ENCODE measurements around the gene DGKI.
A peak's percentile ranks its signal among the peaks of the same experiment; 100 is the strongest.

The DGKI gene

GRCh38 chr7:137828456-137828855 is 18.3 kb downstream of the DGKI start:
- POLR2A ChIA-PET, result no interaction called here
- 100% methylated on average over 1 of the region's 1 CpG for WGBS (ENCODE audit: insufficient coverage)
- H3K27ac ChIP-seq (ENCODE audit: insufficient read depth in 1 of 2, low read depth in 1 of 2, low read length in 2 of 2, poor library complexity in 1 of 2, severe bottlenecking in 2 of 2), result no peak overlapping the region
- peaks cover 0 to 13% (median 3%) of the 10 kb centered on the region in 5 experiments for H3K27me3 ChIP-seq (replicated peaks in 2 of 5; ENCODE audit: control insufficient read depth in 4 of 5, insufficient read depth in 5 of 5, low read length in 4 of 5)
- no peak overlapping the region for H3K4me3 ChIP-seq (ENCODE audit: control insufficient read depth in 1 of 7, extremely low read depth in 1 of 7, insufficient read depth in 4 of 7, low read depth in 2 of 7, low read length in 6 of 7)
- H3K36me3 ChIP-seq (ENCODE audit: control insufficient read depth in 4 of 4, insufficient read depth in 4 of 4, low read length in 3 of 4), result no peaks in the 10 kb centered on the region
- peaks cover 0 to 16% (median 9%) of the 10 kb centered on the region in 5 experiments for H3K9me3 ChIP-seq (ENCODE audit: control extremely low read depth in 1 of 5, control insufficient read depth in 4 of 5, insufficient read depth in 2 of 5, low read depth in 1 of 5, low read length in 4 of 5)
- CTCF ChIA-PET, result no interaction called here
- H3K4me1 ChIP-seq (ENCODE audit: control extremely low read depth in 1 of 4, control insufficient read depth in 4 of 4, insufficient read depth in 4 of 4, low read length in 3 of 4), result no peaks in the 10 kb centered on the region
- no peak for DNase-seq

DNA sequence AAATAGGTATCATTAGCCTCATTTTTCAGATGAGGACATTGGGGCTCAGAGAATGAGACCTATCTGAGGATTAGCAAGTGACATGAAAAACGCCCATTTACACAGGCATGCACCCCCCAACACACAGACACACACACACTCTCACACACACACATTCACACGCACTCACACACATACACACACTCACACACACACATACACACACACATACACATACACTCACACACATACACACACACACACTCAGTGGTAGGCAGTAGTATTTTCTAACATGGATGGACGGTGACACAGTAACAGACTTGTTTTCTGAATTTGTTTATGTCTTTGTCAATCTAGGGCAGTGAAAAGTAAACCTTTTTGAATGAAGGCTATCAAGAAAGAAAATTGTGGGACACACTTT is 21.3 kb downstream of the DGKI start:
- CTCF ChIA-PET, result no interaction called here
- POLR2A ChIA-PET, result no interaction called here
- Histone ChIP-seq H3K9me3 (ENCODE audit: control extremely low read depth in 1 of 5, control insufficient read depth in 4 of 5, insufficient read depth in 2 of 5, low read depth in 1 of 5, low read length in 4 of 5) (peaks cover 0 to 2% (median 0%) of the 10 kb centered on the region in 5 experiments), H3K27ac (ENCODE audit: insufficient read depth in 1 of 2, low read depth in 1 of 2, low read length in 2 of 2, poor library complexity in 1 of 2, severe bottlenecking in 2 of 2) (no peak overlapping the region), H3K36me3 (ENCODE audit: control insufficient read depth in 4 of 4, insufficient read depth in 4 of 4, low read length in 3 of 4) (no peaks in the 10 kb centered on the region), H3K27me3 (replicated peaks in 2 of 5; ENCODE audit: control insufficient read depth in 4 of 5, insufficient read depth in 5 of 5, low read length in 4 of 5) (peaks cover 0 to 22% (median 9%) of the 10 kb centered on the region in 5 experiments), H3K4me3 (ENCODE audit: control insufficient read depth in 1 of 7, extremely low read depth in 1 of 7, insufficient read depth in 4 of 7, low read depth in 2 of 7, low read length in 6 of 7) (no peak overlapping the region), H3K4me1 (ENCODE audit: control extremely low read depth in 1 of 4, control insufficient read depth in 4 of 4, insufficient read depth in 4 of 4, low read length in 3 of 4) (no peaks in the 10 kb centered on the region)
- no CpG with 5 or more reads among the region's 3 CpGs for WGBS (ENCODE audit: insufficient coverage)
- DNase-seq, result no peak

GRCh38 chr7:137820677-137821420 is 25.9 kb downstream of the DGKI start:
- no peak for DNase-seq
- Histone ChIP-seq H3K9me3 (ENCODE audit: control extremely low read depth in 1 of 5, control insufficient read depth in 4 of 5, insufficient read depth in 2 of 5, low read depth in 1 of 5, low read length in 4 of 5) (peaks cover 0 to 2% (median 0%) of the 10 kb centered on the region in 5 experiments), H3K27ac (ENCODE audit: insufficient read depth in 1 of 2, low read depth in 1 of 2, low read length in 2 of 2, poor library complexity in 1 of 2, severe bottlenecking in 2 of 2) (no peak overlapping the region), H3K4me1 (ENCODE audit: control extremely low read depth in 1 of 4, control insufficient read depth in 4 of 4, insufficient read depth in 4 of 4, low read length in 3 of 4) (no peaks in the 10 kb centered on the region), H3K4me3 (ENCODE audit: control insufficient read depth in 1 of 7, extremely low read depth in 1 of 7, insufficient read depth in 4 of 7, low read depth in 2 of 7, low read length in 6 of 7) (no peak overlapping the region), H3K36me3 (ENCODE audit: control insufficient read depth in 4 of 4, insufficient read depth in 4 of 4, low read length in 3 of 4) (no peaks in the 10 kb centered on the region), H3K27me3 (replicated peaks in 2 of 5; ENCODE audit: control insufficient read depth in 4 of 5, insufficient read depth in 5 of 5, low read length in 4 of 5) (peaks cover 0 to 14% (median 9%) of the 10 kb centered on the region in 5 experiments)
- CTCF ChIA-PET, result interaction anchor here (1.1 to 1.4 kb wide), 2 partner anchors 12 to 165 kb away, joined by 4 read pairs; no protein-coding TSS in a partner anchor
- 77% methylated on average over 5 of the region's 8 CpGs for WGBS (ENCODE audit: insufficient coverage)
- POLR2A ChIA-PET, result no interaction called here

- CTCF ChIA-PET, result no interaction called here
- POLR2A ChIA-PET, result no interaction called here
- WGBS (ENCODE audit: insufficient coverage), result 100% methylated on average over 2 of the region's 2 CpGs
- Histone ChIP-seq H3K4me3 (ENCODE audit: control insufficient read depth in 1 of 7, extremely low read depth in 1 of 7, insufficient read depth in 4 of 7, low read depth in 2 of 7, low read length in 6 of 7) (no peak overlapping the region), H3K27ac (ENCODE audit: insufficient read depth in 1 of 2, low read depth in 1 of 2, low read length in 2 of 2, poor library complexity in 1 of 2, severe bottlenecking in 2 of 2) (no peak overlapping the region), H3K9me3 (ENCODE audit: control extremely low read depth in 1 of 5, control insufficient read depth in 4 of 5, insufficient read depth in 2 of 5, low read depth in 1 of 5, low read length in 4 of 5) (peaks cover 0 to 2% (median 0%) of the 10 kb centered on the region in 5 experiments), H3K36me3 (ENCODE audit: control insufficient read depth in 4 of 4, insufficient read depth in 4 of 4, low read length in 3 of 4) (no peaks in the 10 kb centered on the region), H3K27me3 (replicated peaks in 2 of 5; ENCODE audit: control insufficient read depth in 4 of 5, insufficient read depth in 5 of 5, low read length in 4 of 5) (peaks cover 0 to 14% (median 9%) of the 10 kb centered on the region in 5 experiments), H3K4me1 (ENCODE audit: control extremely low read depth in 1 of 4, control insufficient read depth in 4 of 4, insufficient read depth in 4 of 4, low read length in 3 of 4) (no peaks in the 10 kb centered on the region)
- no peak for DNase-seq
These were observed 26.6 kb downstream of the DGKI start for GRCh38 chr7:137820156-137820555.

DNA sequence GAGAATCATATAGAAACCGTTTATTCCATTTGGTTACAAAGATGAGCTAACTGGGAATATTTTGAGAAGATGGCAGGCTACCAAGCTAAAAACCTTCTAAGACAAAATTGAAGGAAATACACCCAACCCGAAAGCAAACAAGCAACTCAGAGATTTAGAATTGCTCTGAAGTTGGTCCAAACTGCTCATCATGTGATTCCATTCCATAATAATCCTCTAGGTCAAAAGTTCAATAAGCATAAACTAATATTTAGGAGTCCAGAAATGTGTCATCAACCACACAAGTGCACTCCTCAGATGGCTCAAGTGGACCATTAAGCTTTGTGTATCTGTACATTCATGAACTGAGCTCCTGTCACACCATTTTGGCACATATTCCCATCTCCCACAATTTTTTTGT is 28.7 kb downstream of the DGKI start:
- Histone ChIP-seq H3K27ac (ENCODE audit: insufficient read depth in 1 of 2, low read depth in 1 of 2, low read length in 2 of 2, poor library complexity in 1 of 2, severe bottlenecking in 2 of 2) (no peak overlapping the region), H3K27me3 (replicated peaks in 2 of 5; ENCODE audit: control insufficient read depth in 4 of 5, insufficient read depth in 5 of 5, low read length in 4 of 5) (peaks cover 0 to 14% (median 8%) of the 10 kb centered on the region in 5 experiments), H3K36me3 (ENCODE audit: control insufficient read depth in 4 of 4, insufficient read depth in 4 of 4, low read length in 3 of 4) (no peaks in the 10 kb centered on the region), H3K4me3 (ENCODE audit: control insufficient read depth in 1 of 7, extremely low read depth in 1 of 7, insufficient read depth in 4 of 7, low read depth in 2 of 7, low read length in 6 of 7) (no peak overlapping the region), H3K9me3 (ENCODE audit: control extremely low read depth in 1 of 5, control insufficient read depth in 4 of 5, insufficient read depth in 2 of 5, low read depth in 1 of 5, low read length in 4 of 5) (no peaks in the 10 kb centered on the region), H3K4me1 (ENCODE audit: control extremely low read depth in 1 of 4, control insufficient read depth in 4 of 4, insufficient read depth in 4 of 4, low read length in 3 of 4) (no peaks in the 10 kb centered on the region)
- DNase-seq, result no peak
- CTCF ChIA-PET, result no interaction called here
- POLR2A ChIA-PET, result no interaction called here
- WGBS (ENCODE audit: insufficient coverage), result 80% methylated on average over 1 of the region's 2 CpGs

GRCh38 chr7:137816696-137817320 is 30.0 kb downstream of the DGKI start:
- WGBS (ENCODE audit: insufficient coverage), result 91% methylated on average over 5 of the region's 5 CpGs

GRCh38 chr7:137813541-137813940 is 33.2 kb downstream of the DGKI start:
- ChIA-PET CTCF (no interaction called here), POLR2A (no interaction called here)

More at GRCh38 chr7:137816696-137817320, 30.0 kb downstream of the DGKI start:
- Histone ChIP-seq H3K36me3 (ENCODE audit: control insufficient read depth in 4 of 4, insufficient read depth in 4 of 4, low read length in 3 of 4) (no peaks in the 10 kb centered on the region), H3K9me3 (ENCODE audit: control extremely low read depth in 1 of 5, control insufficient read depth in 4 of 5, insufficient read depth in 2 of 5, low read depth in 1 of 5, low read length in 4 of 5) (no peaks in the 10 kb centered on the region), H3K4me1 (ENCODE audit: control extremely low read depth in 1 of 4, control insufficient read depth in 4 of 4, insufficient read depth in 4 of 4, low read length in 3 of 4) (no peaks in the 10 kb centered on the region), H3K27ac (ENCODE audit: insufficient read depth in 1 of 2, low read depth in 1 of 2, low read length in 2 of 2, poor library complexity in 1 of 2, severe bottlenecking in 2 of 2) (no peak overlapping the region), H3K27me3 (replicated peaks in 2 of 5; ENCODE audit: control insufficient read depth in 4 of 5, insufficient read depth in 5 of 5, low read length in 4 of 5) (peaks cover 0 to 12% (median 6%) of the 10 kb centered on the region in 5 experiments), H3K4me3 (ENCODE audit: control insufficient read depth in 1 of 7, extremely low read depth in 1 of 7, insufficient read depth in 4 of 7, low read depth in 2 of 7, low read length in 6 of 7) (no peak overlapping the region)
- POLR2A ChIA-PET, result no interaction called here
- peak in 2 of 3 donors; percentile 3 for DNase-seq
- CTCF ChIA-PET, result no interaction called here

More at GRCh38 chr7:137813541-137813940, 33.2 kb downstream of the DGKI start:
- no CpG with 5 or more reads among the region's 1 CpG for WGBS (ENCODE audit: insufficient coverage)
- Histone ChIP-seq H3K36me3 (ENCODE audit: control insufficient read depth in 4 of 4, insufficient read depth in 4 of 4, low read length in 3 of 4) (no peaks in the 10 kb centered on the region), H3K4me1 (ENCODE audit: control extremely low read depth in 1 of 4, control insufficient read depth in 4 of 4, insufficient read depth in 4 of 4, low read length in 3 of 4) (no peaks in the 10 kb centered on the region), H3K27ac (ENCODE audit: insufficient read depth in 1 of 2, low read depth in 1 of 2, low read length in 2 of 2, poor library complexity in 1 of 2, severe bottlenecking in 2 of 2) (no peak overlapping the region), H3K9me3 (ENCODE audit: control extremely low read depth in 1 of 5, control insufficient read depth in 4 of 5, insufficient read depth in 2 of 5, low read depth in 1 of 5, low read length in 4 of 5) (no peaks in the 10 kb centered on the region), H3K4me3 (ENCODE audit: control insufficient read depth in 1 of 7, extremely low read depth in 1 of 7, insufficient read depth in 4 of 7, low read depth in 2 of 7, low read length in 6 of 7) (no peak overlapping the region), H3K27me3 (replicated peaks in 2 of 5; ENCODE audit: control insufficient read depth in 4 of 5, insufficient read depth in 5 of 5, low read length in 4 of 5) (peaks cover 0 to 3% (median 0%) of the 10 kb centered on the region in 5 experiments)
- DNase-seq, result no peak

All from common myeloid progenitor, CD34-positive (primary cell).